ENCODE data around the gene AFM.

The AFM gene

DNA sequence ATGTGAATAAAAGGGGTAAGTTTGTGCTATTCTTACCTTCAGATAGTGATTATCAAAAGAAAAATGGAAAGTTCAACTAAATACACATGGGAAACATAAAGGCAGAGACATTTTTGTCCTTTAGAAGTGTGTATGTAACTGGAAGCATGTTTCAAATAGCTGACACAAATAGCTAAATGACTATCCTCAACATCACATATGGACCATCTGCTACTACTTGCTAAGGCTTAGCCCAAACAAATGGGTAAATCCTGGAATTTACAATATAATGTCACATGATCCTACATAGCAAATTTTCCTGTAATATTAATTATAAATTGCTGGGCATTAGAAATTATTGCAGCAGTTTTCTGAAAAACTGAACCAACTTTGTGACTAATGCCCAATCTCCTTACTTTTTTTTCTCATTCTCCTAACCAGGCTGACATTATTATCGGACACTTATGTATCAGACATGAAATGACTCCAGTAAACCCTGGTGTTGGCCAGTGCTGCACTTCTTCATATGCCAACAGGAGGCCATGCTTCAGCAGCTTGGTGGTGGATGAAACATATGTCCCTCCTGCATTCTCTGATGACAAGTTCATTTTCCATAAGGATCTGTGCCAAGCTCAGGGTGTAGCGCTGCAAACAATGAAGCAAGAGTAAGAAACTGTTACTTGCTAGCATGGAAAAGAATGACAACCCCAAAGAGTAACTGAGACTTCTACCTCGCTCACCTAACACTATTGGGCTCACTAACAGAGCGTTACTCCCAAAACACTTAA, 29.4 kb upstream of the AFM start:
- DNase-seq = no peak

- DNase-seq = no peak
Observed at GRCh38 chr4:73452953-73453700, 28.4 kb upstream of the AFM start.

DNA sequence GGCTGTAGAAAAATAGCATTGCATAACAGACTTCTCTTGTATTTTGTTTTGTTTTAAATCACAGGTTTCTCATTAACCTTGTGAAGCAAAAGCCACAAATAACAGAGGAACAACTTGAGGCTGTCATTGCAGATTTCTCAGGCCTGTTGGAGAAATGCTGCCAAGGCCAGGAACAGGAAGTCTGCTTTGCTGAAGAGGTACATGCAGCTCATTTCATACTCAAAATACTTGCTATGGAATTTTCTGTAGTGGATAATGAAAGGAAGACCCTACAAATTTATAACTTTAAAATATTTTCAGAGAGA, 27.9 kb upstream of the AFM start:
- DNase-seq = no peak

- DNase-seq = no peak
Observed at GRCh38 chr4:73454920-73455319, 26.6 kb upstream of the AFM start.

- DNase-seq = no peak
Observed at GRCh38 chr4:73456177-73457022, 25.1 kb upstream of the AFM start.

DNA sequence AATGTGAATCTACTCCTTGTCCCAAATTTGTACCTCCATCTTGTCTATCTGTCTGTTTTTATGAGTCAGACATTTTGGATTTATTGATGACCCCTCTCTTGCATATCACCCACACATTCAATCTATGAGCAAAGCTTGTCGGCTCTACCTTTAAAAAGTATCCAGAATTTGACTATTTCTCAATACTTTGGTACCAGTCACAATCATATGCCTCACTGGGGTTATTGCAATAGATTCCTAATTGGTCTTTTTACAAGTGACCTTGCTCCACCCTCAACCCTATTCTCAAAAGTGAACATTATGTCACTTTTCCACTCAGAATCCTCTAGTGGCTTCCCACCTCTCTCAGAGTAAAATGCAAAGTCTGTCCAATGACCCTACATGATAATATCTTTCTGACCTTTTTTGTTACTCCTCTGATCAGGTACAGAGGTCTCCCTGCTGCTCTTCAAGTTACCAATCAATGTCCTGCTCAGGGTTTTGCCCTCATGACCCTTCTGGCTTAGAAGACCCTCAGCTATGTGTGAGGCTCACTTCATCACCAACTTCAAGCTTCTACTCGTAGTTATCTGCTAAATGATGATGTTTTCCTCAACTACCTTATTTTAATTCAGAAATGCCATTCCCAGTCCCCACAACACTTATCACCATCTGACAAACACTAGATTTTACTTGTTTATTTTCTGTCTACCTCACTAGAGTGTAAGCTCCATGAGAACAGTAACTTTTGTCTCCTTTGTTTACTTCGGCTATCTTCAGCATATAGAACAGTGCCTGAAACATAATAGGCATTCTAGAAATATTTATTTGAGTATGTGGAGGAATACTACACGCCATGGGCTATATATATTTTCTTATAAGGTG, 23.1 kb upstream of the AFM start:
- no peak for DNase-seq

GRCh38 chr4:73459048-73459421, 22.5 kb upstream of the AFM start:
- DNase-seq = no peak

GRCh38 chr4:73460913-73461522, 20.5 kb upstream of the AFM start:
- DNase-seq = no peak

DNA sequence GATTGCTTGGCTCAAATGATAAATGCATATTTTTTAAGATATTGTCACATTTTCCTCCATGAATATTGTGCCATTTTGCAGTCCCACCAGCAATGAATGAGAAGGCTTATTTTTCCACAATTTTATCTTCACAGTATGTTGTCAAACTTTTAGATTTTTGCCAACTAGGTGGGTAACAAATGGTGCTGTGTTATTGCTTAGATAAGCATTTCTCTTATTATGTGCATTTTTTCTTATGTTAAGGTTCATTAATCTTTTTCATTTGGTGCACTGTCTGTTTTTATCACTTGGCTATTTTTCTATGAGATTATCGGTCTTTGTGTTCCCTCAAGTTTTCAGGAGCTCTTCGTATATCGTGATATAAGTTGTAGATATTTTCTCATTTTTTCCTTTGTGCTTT, 13.4 kb upstream of the AFM start:
- no peak for DNase-seq

DNA sequence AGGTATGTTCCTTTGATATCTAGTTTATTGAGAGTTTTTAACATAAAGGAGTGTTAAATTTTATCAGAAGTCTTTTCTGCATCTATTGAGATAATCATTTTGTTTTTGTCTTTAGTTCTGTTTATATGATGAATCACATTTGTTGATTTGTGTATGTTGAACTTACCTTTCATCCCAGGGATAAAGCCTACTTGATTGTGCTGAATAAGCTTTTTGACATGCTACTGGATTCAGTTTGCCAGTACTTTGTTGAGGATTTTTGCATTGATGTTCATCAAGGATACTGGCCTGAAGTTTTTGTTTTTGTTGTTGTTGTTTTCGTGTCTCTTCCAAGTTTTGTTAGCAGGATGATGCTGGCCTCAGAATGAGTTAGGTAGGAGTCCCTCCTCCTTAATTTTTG, 10.8 kb upstream of the AFM start:
- DNase-seq = no peak

GRCh38 chr4:73477176-73477575, 4.4 kb upstream of the AFM start:
- no peak for DNase-seq

DNA sequence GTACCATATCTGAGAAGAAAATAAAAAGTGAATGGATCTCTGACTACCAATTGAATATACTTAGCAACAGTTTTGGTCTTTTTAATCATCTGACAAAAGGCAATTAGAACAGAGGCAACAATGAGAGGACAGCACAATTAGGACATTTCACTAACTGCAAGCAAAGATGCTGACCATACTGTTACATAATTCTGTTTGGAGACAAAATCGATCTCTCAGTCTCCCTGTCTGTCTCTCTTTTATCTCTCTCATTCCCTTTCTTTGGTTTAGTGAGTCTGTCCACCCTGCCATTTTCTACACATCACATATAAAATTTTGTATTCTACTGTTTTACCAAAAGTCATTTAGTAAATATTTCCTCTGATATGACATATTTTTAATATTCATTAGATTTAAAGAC, 2.2 kb upstream of the AFM start:
- DNase-seq = no peak

DNA sequence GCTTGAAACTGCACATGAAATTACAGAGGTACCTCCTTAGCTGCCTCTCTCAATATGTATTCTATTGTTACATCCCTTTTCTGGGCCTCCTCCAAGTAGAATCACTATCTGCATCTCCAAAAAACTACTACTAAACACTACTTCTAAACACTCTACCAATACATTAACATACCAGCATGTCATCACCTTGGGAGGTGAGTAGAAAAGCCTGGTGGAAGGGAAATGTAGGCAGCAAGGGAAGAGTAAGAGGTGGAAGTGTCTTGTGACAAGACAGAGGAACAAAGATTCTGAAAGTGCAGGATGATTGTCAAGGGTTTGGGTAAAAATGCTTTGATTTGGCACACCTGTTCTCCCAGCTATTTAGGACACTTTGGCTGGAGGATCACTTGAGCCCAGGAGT, 3.5 kb downstream of the AFM start:
- DNase-seq = no peak

GRCh38 chr4:73485596-73485995, 4.1 kb downstream of the AFM start:
- DNase-seq = no peak

DNA sequence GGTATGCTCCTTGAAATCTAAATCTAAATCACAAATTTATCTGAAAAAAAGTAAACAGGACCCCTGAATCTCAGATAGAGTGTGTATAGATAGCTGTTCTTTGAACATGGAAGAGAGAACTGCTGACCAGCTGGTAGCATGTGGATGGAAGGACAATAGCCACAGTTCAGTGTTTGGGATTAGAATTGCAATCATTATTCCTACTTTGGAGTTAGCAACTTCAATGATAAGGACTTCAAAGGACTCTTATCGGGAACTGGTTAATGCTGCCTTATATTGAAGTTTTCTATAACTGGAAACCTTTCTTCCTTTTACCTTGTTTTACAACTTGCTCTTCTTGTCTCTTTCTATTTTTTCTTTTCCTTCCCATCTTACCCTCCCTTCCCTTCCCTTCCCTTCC, 5.0 kb downstream of the AFM start:
- DNase-seq = no peak

GRCh38 chr4:73487233-73487632, 5.7 kb downstream of the AFM start:
- DNase-seq = no peak

DNA sequence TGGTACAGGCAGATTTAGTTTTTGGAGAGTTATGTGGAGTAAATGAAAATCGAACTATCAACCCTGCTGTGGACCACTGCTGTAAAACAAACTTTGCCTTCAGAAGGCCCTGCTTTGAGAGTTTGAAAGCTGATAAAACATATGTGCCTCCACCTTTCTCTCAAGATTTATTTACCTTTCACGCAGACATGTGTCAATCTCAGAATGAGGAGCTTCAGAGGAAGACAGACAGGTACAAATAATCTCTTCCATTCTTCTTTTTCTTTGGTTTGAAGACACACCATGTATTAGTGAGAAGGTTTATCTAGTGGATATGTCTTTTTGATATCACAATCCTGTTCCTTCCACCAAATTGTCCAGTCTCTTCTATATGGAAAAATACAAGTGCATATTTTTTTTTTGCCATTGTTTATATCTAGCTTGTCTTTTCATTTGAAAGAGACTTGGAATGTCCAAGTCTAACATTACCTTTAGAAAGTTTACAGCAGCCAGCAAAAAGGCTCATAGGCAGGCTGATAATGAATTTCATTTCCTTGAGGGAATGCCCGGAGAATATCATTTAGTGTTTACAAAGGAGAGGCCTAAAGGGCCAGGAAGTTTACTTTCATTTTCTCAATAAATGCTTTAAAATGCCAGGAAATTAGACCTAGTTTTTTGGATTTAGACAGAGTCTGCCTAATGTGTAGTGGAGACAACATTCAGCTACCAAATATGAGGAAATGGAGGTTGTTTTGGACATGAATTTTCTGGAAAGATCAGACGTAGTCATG, 18.6 kb downstream of the AFM start:
- no peak for DNase-seq

GRCh38 chr4:73501664-73502265, 20.2 kb downstream of the AFM start:
- DNase-seq = no peak

- DNase-seq = no peak
Observed at GRCh38 chr4:73505567-73505966, 24.0 kb downstream of the AFM start.

DNA sequence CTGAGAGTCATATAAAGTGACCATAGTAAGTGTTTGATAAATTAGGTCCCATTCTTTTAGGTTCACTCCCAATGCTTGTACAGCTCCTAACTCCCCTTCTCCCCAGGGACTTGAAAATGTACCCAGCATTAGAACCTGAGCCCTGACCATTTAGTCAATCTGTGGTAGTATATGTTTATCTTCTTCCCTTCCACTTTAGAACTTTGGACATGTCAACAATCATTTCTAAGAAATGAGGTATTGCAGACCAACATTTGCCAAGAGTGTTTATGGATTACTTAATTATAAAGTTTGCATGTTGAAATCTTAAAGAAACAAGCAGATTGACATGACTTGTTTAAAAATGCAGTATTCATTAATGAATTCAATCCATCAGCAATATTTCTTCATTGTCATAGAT, 26.0 kb downstream of the AFM start:
- no peak for DNase-seq

DNA sequence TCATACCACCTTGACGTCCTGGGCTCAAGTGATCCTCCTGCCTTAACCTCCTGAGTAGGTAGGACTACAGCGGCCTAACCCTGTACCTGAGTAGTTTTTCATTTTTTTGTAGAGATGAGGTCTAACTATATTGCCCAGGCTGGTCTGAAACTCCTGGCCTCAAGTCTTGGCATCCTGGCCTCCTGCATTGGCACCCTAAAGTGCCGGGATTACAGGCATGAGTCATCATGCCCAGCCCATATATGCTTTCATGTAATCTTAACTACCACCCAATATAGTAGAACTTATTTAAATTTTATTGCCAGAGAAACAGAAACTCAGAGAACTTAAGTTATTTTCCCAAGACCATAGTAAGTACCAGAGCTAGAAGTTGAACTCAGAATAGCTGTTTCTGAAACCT, 27.1 kb downstream of the AFM start:
- no peak for DNase-seq
